Natural killer cell (primary cell): ENCODE data around the gene PRR36. TPM values are rescaled to one million over a fixed set of nuclear protein-coding genes. Genes with fewer than 3 reads are reported as not detected.

Experiments used
- ATAC-seq, 3 donors: fragments of 150-1000 bp in 2 of 3; fragments of 200-7000 bp in 1 of 3; cut with Tn5 transposase; 1 replicate in 1 of 3; 2 replicates in 2 of 3; pipeline ENCODE4 v1.10.0; 2021; ENCODE audit warnings: mild to moderate bottlenecking in 2 of 3, moderate library complexity in 2 of 3
- DNase-seq, 2 donors: peaks; one replicate each; pipeline versions ENCODE4 v3.0.0 to v3.0.0-alpha.2; 2013 to 2021; ENCODE audit warnings: mixed read lengths in 1 of 2
- H3K27ac ChIP-seq: one replicate; pipeline ENCODE4 v1.5.1; 2013; ENCODE audit warnings: mild to moderate bottlenecking, low read length
- H3K27me3 ChIP-seq: one replicate; pipeline ENCODE4 v1.6.1; 2013; ENCODE audit warnings: low read length; ENCODE audit not compliant: control insufficient read depth, insufficient read depth
- H3K36me3 ChIP-seq: one replicate; pipeline ENCODE4 v1.6.1; 2013; ENCODE audit warnings: low read length; ENCODE audit not compliant: control insufficient read depth, insufficient read depth
- H3K4me1 ChIP-seq: one replicate; pipeline ENCODE4 v1.6.1; 2013; ENCODE audit warnings: low read length; ENCODE audit not compliant: control insufficient read depth, insufficient read depth
- H3K4me3 ChIP-seq: one replicate; pipeline ENCODE4 v1.5.1; 2013; ENCODE audit warnings: low read length
- H3K9me3 ChIP-seq: one replicate; pipeline ENCODE4 v1.6.1; 2013; ENCODE audit warnings: low read length; ENCODE audit not compliant: control insufficient read depth, insufficient read depth
- H3K27ac Mint-ChIP-seq, 2 donors: one replicate each; pipeline ENCODE4 v1.8.0; 2022; ENCODE audit warnings: mild to moderate bottlenecking in 2 of 2, mixed read lengths in 2 of 2, moderate library complexity in 1 of 2
- H3K27me3 Mint-ChIP-seq, 2 donors: one replicate each; pipeline ENCODE4 v1.8.0; 2022; ENCODE audit warnings: low read depth in 2 of 2, mixed read lengths in 2 of 2
- H3K36me3 Mint-ChIP-seq: one replicate; pipeline ENCODE4 v1.8.0; 2022; ENCODE audit warnings: mixed read lengths
- H3K4me1 Mint-ChIP-seq, 2 donors: one replicate each; pipeline ENCODE4 v1.8.0; 2022; ENCODE audit warnings: mixed read lengths in 2 of 2
- H3K4me3 Mint-ChIP-seq: one replicate; pipeline ENCODE4 v1.8.0; 2022; ENCODE audit warnings: mild to moderate bottlenecking, moderate library complexity, mixed read lengths
- H3K9me3 Mint-ChIP-seq, 2 donors: one replicate each; pipeline ENCODE4 v1.8.0; 2022; ENCODE audit warnings: mixed read lengths in 2 of 2
- WGBS: methylation state at CpG from one replicate; pipeline ENCODE4 v1.1.7; 2013; ENCODE audit warnings: missing lambda C conversion rate; ENCODE audit not compliant: insufficient coverage; 5-methylcytosine and 5-hydroxymethylcytosine counted together
- intact Hi-C: fragments of 100-400 bp; cut with micrococcal nuclease; formaldehyde crosslinking; loops from one replicate; pipeline ENCODE4 v1.14.2; 2022
- total RNA-seq, 4 donors: library from RNA; stranded (reverse); fragments of 120-200 nt in 1 of 4; gene quantifications; one replicate each; pipeline versions ENCODE4 v1.2.3 to v1.2.4, GENCODE V29; 2013 to 2022
- TF ChIP-seq, protein P1 (sequence below): fragments of 200-600 bp; IDR thresholded peaks from one replicate; pipeline ENCODE4 v1.8.0; 2022; ENCODE audit warnings: antibody characterized with exemption

The PRR36 gene
- total RNA-seq, 3 donors from 2014 or later (not counting 1 experiment from before 2014, with no cell fraction given), result 0.11 to 0.13 (median 0.12) TPM

DNA sequence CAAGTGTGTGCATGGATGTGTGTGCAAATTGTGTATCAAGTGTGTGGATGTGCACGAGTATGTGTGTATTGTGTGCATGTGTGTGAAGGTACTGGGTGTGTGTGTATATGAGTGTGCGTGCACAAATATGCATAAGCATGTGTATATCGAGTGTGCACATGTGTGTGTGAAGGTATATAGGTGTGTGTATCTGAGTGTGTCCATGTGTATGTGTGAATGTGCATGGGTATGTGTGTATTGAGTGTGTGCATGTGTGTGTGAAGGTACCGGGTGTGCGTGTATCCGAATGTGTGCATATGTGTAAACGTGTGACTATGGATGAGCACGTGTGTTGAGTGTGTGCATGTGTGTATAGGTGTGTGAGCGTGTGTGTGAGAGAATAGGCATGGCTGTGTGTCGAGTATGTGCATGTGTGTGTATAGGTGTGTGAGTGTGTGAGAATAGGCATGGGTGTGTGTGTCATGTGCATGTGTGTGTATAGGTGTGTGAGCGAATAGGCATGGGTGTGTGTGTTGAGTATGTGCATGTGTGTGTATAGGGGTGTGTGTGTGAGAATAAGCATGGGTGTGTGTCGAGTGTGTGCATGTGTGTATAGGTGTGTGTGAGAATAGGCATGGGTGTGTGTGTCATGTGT lies 31.4 kb downstream of the PRR36 start:
- Histone ChIP-seq H3K36me3 (no peaks in the 10 kb centered on the region), H3K27ac (no peak overlapping the region), H3K27me3 (no peaks in the 10 kb centered on the region), H3K4me1 (no peaks in the 10 kb centered on the region), H3K4me3 (no peak overlapping the region), H3K9me3 (no peaks in the 10 kb centered on the region)
- 98% methylated on average over 12 of the region's 12 CpGs for WGBS
- no peak overlapping the region for H3K27ac Mint-ChIP-seq
- H3K27me3 Mint-ChIP-seq, result no peaks in the 10 kb centered on the region
- H3K9me3 Mint-ChIP-seq, result no peaks in the 10 kb centered on the region
- H3K4me3 Mint-ChIP-seq, result no peak overlapping the region
- intact Hi-C loops, result no loop called here
- peaks cover 0 to 4% of the 10 kb centered on the region in 2 donors for H3K4me1 Mint-ChIP-seq
- ATAC-seq (peak in 1 of 3 donors; percentile 15), DNase-seq (no peak)
- no peaks in the 10 kb centered on the region for H3K36me3 Mint-ChIP-seq
- TF ChIP-seq, protein P1, sequence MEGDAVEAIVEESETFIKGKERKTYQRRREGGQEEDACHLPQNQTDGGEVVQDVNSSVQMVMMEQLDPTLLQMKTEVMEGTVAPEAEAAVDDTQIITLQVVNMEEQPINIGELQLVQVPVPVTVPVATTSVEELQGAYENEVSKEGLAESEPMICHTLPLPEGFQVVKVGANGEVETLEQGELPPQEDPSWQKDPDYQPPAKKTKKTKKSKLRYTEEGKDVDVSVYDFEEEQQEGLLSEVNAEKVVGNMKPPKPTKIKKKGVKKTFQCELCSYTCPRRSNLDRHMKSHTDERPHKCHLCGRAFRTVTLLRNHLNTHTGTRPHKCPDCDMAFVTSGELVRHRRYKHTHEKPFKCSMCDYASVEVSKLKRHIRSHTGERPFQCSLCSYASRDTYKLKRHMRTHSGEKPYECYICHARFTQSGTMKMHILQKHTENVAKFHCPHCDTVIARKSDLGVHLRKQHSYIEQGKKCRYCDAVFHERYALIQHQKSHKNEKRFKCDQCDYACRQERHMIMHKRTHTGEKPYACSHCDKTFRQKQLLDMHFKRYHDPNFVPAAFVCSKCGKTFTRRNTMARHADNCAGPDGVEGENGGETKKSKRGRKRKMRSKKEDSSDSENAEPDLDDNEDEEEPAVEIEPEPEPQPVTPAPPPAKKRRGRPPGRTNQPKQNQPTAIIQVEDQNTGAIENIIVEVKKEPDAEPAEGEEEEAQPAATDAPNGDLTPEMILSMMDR, result no peak

DNA sequence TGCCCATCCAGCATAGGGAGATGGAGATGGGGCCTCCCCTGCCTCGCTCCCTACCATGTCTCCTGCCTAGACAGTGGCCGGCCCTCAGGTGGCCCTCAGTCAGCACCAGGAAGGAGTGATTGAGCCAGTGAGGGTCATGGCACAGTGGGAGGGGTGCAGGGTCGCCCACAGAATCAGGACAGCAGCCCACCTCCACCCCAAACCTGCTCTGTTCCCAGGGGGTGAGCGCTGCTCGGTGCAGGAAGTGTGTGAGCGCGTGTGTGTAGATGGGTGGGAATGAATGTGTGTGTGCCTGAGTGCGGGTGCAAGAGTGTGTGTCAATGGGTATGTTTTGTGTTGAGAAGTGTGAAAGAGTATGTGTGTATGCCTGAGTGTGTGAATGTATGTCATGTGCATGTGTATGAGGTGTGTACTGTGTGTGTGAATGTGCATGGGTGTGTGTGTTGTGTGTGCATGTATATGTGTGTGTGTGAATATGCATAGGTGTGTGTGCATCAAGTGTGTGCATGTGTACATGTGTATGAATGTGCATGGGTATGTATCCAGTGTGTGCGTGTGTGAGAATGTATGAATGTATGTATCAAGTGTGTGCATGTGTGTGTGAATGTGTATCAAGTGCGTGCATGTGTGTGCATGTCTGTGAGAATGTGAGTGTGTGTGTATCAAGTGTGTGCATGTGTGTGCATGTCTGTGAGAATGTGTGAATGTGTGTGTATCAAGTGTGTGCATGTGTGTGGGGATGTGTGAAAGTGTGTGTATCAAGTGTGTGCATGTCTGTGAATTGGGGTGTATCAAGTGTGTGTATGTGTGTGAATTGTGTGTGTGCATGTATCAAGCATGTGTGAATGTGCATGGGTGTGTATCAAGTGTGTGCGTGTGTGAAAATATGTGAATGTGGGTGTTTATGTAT lies 32.2 kb downstream of the PRR36 start:
- intact Hi-C loops, result no loop called here
- peak in 1 of 3 donors; percentile 25 for ATAC-seq
- Mint-ChIP-seq H3K4me3 (no peak overlapping the region), H3K27me3 (no peaks in the 10 kb centered on the region), H3K36me3 (no peaks in the 10 kb centered on the region), H3K4me1 (peaks cover 0 to 4% of the 10 kb centered on the region in 2 donors), H3K9me3 (no peaks in the 10 kb centered on the region), H3K27ac (no peak overlapping the region)
- no peak for DNase-seq
- no peaks in the 10 kb centered on the region for H3K9me3 ChIP-seq
- no peaks in the 10 kb centered on the region for H3K36me3 ChIP-seq
- no peaks in the 10 kb centered on the region for H3K4me1 ChIP-seq
- 98% methylated on average over 11 of the region's 11 CpGs for WGBS
- TF ChIP-seq, protein P1, result no peak
- no peak overlapping the region for H3K4me3 ChIP-seq
- no peaks in the 10 kb centered on the region for H3K27me3 ChIP-seq
- H3K27ac ChIP-seq, result no peak overlapping the region

DNA sequence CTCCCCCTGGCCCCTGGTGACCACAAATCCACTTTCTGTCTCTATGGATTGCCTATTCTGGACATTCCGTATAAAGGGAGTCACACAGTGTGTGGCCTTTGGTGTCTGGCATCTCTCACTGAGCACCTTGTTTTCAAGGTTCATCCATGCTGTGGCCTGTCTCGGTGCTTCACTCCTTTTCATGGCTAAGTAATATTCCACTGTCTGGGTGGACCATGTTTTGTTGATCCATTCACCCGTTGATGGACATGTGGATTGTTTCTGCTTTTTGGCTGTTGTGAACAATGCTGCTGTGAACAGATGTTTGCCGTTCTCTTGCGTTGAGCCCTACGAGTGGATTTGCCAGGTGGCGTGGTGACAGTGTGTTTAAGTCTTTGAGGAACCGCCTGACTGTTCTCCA lies 33.6 kb downstream of the PRR36 start:
- H3K4me1 Mint-ChIP-seq, result peaks cover 0 to 4% of the 10 kb centered on the region in 2 donors
- no peaks in the 10 kb centered on the region for H3K4me1 ChIP-seq
- H3K4me3 Mint-ChIP-seq, result no peak overlapping the region
- H3K9me3 ChIP-seq, result no peaks in the 10 kb centered on the region
- no peaks in the 10 kb centered on the region for H3K36me3 Mint-ChIP-seq
- no peaks in the 10 kb centered on the region for H3K27me3 ChIP-seq
- ATAC-seq, result no peak
- no peak overlapping the region for H3K4me3 ChIP-seq
- no peaks in the 10 kb centered on the region for H3K27me3 Mint-ChIP-seq
- DNase-seq, result no peak
- TF ChIP-seq, protein P1, result no peak
- 96% methylated on average over 8 of the region's 8 CpGs for WGBS
- H3K27ac Mint-ChIP-seq, result no peak overlapping the region
- intact Hi-C loops, result no loop called here
- no peaks in the 10 kb centered on the region for H3K9me3 Mint-ChIP-seq
- no peaks in the 10 kb centered on the region for H3K36me3 ChIP-seq
- H3K27ac ChIP-seq, result no peak overlapping the region
